ENCODE results near the gene TMEM130. TPM values are rescaled to one million over a fixed set of nuclear protein-coding genes. Genes with fewer than 3 reads are reported as not detected.

TMEM130 gene
- total RNA-seq, 2 donors from 2014 or later, result 0.36 to 83.6 TPM

DNA sequence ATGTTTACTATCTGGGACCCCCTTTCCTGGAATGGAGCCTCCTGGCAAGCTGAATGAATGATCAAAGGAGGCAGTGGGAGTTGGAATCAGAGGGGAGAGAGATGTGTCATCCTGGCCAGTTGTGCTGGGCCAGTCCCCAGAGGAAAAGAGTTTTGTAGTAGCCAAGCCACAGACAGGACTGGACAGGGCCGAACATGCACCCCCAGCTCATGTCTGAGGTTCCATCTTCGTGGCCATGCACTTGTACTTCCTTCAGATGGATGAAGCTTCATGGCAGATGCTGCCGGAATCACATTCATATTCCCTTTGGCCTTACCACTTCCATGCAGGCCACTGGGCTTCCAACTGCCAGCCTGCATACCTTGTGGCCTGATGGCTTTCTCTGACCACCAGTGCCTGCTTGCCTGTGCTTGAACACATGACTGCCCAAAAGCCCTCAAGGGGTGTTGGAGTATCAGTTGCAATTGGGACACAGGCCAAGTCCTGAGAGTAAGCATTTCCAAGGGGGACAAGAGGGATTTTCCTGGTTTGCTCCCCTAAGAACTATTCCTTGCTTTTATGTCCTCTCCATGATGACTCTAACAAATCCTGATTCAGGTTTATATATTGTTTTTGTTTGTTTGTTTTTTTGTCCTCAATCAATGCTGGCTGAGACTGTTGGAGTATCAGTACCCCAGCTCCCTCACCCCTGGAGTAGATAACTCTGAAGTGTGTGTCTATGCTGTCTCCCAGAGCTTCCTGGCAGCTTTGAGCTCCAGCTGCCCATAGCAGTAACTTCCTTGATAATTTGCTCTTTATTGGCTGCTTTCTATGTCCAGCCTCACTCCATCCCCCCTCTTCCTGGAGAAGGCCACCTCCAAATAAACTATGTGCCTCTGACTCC is 63.6 kb downstream of the TMEM130 start:
- TF ChIP-seq POLR2A (IDR thresholded peaks at IDR 0.05) (no peak), POLR2AphosphoS5 (IDR thresholded peaks at IDR 0.05) (no peak)
- TF ChIP-seq, protein P1, sequence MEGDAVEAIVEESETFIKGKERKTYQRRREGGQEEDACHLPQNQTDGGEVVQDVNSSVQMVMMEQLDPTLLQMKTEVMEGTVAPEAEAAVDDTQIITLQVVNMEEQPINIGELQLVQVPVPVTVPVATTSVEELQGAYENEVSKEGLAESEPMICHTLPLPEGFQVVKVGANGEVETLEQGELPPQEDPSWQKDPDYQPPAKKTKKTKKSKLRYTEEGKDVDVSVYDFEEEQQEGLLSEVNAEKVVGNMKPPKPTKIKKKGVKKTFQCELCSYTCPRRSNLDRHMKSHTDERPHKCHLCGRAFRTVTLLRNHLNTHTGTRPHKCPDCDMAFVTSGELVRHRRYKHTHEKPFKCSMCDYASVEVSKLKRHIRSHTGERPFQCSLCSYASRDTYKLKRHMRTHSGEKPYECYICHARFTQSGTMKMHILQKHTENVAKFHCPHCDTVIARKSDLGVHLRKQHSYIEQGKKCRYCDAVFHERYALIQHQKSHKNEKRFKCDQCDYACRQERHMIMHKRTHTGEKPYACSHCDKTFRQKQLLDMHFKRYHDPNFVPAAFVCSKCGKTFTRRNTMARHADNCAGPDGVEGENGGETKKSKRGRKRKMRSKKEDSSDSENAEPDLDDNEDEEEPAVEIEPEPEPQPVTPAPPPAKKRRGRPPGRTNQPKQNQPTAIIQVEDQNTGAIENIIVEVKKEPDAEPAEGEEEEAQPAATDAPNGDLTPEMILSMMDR (IDR thresholded peaks at IDR 0.05), result no peak
- Histone ChIP-seq H3K27ac (no peak overlapping the region), H3K4me3 (no peak overlapping the region), H3K27me3 (replicated peaks; ENCODE audit: insufficient read depth) (no peaks in the 10 kb centered on the region), H3K4me1 (replicated peaks) (no peaks in the 10 kb centered on the region), H3K36me3 (no peaks in the 10 kb centered on the region), H3K9me3 (no peaks in the 10 kb centered on the region)
- 97% methylated on average over 3 of the region's 3 CpGs for WGBS
- intact Hi-C loops (cut with DNase I), result no loop called here
- DNase-seq (ENCODE audit: low spot score), result no peak

DNA sequence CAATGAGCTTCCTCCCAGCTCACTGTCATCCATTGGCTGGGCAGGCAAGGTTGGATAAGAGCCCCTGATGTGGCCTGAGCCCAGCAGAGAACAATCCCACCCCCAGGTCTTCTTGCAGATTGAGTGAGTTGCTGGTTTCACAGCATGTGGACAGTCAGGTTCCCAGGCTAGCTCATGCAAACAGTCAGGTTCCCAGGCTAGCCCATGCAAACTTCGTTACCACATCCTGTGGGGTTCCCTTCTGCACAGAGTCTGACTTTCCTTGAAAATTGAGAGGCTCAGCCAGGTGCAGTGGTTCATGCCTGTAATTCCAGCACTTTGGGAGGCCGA is 67.1 kb downstream of the TMEM130 start:
- intact Hi-C loops (cut with DNase I), result no loop called here
- no peak for DNase-seq (ENCODE audit: low spot score)
- no peaks in the 10 kb centered on the region for H3K36me3 ChIP-seq
- WGBS, result 95% methylated on average over 2 of the region's 2 CpGs
- H3K4me3 ChIP-seq, result no peak overlapping the region
- no peaks in the 10 kb centered on the region for H3K9me3 ChIP-seq
- no peak overlapping the region for H3K27ac ChIP-seq
- no peak for TF ChIP-seq POLR2AphosphoS5 (IDR thresholded peaks at IDR 0.05)
- TF ChIP-seq POLR2A (IDR thresholded peaks at IDR 0.05), result no peak
- TF ChIP-seq, protein P1 (IDR thresholded peaks at IDR 0.05), result no peak
- H3K4me1 ChIP-seq (replicated peaks), result no peaks in the 10 kb centered on the region
- no peaks in the 10 kb centered on the region for H3K27me3 ChIP-seq (replicated peaks; ENCODE audit: insufficient read depth)

DNA sequence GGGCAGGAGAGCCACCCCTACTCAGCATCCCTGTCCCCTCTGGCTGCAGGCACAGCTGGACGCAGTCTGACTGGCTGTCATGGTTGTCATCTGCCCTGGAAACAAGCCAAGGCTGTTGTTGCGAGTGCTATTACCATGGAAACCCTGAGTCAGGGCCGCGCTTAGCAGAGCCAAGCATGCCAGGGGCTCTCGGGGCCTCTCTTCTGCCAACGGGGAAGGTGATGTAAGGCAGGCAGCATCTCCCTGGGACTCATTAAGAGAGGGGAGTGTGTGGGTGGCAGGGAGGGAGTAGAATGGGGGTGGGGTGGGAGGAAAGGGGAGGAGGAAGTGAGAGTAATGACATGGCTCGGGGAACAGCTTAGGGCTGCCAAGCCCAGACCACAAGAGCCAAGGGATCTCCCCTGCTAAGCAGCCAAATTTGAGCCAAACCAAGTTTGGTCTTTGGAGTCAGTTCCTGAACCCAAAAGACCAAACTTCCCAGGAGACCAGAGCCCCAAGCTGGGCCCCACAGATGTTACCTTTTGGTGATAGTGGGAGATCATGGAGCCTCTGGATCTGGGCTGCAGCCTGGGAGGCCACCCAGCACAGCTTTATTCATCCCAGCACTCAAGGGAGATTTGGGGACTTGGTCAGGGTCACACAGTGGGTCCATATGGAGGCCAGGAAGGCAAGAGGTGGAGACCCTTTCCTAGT is 67.6 kb downstream of the TMEM130 start:
- H3K4me1 ChIP-seq (replicated peaks), result no peaks in the 10 kb centered on the region
- no peaks in the 10 kb centered on the region for H3K9me3 ChIP-seq
- DNase-seq (ENCODE audit: low spot score), result no peak
- H3K27ac ChIP-seq, result no peak overlapping the region
- TF ChIP-seq POLR2AphosphoS5 (IDR thresholded peaks at IDR 0.05) (no peak), POLR2A (IDR thresholded peaks at IDR 0.05) (no peak)
- TF ChIP-seq, protein P1 (IDR thresholded peaks at IDR 0.05), result no peak
- no peaks in the 10 kb centered on the region for H3K27me3 ChIP-seq (replicated peaks; ENCODE audit: insufficient read depth)
- intact Hi-C loops (cut with DNase I), result no loop called here
- no peak overlapping the region for H3K4me3 ChIP-seq
- no peaks in the 10 kb centered on the region for H3K36me3 ChIP-seq
- 7% methylated on average over 7 of the region's 7 CpGs for WGBS

DNA sequence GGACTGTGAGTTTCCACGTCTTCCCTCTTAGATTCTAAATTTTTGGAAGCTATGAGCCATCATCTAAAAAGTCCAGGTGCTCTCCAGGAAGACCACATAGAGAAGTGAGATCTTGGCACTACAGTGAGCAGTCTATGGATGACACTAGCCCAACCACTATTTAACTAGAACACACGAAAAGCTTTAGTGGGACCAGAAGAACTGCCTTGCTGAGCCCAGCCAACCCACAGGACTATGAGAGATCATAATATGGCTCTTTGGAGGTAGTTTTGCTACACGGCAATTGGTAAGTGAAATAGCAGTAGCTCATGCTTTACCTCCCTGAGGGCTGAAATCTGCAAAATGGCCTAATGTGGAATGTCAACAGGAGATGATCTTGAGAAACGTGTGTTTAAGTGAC is 68.8 kb downstream of the TMEM130 start:
- Histone ChIP-seq H3K27ac (no peak overlapping the region), H3K4me3 (no peak overlapping the region), H3K36me3 (no peaks in the 10 kb centered on the region), H3K27me3 (replicated peaks; ENCODE audit: insufficient read depth) (no peaks in the 10 kb centered on the region), H3K4me1 (replicated peaks) (no peaks in the 10 kb centered on the region), H3K9me3 (no peaks in the 10 kb centered on the region)
- no peak for TF ChIP-seq POLR2AphosphoS5 (IDR thresholded peaks at IDR 0.05)
- TF ChIP-seq, protein P1 (IDR thresholded peaks at IDR 0.05), result no peak
- TF ChIP-seq POLR2A (IDR thresholded peaks at IDR 0.05), result no peak
- intact Hi-C loops (cut with DNase I), result no loop called here
- WGBS, result 92% methylated on average over 4 of the region's 4 CpGs
- no peak for DNase-seq (ENCODE audit: low spot score)

Data from prostate gland (tissue), 2 donors.